Kasumi-1 (cell line): ENCODE results near the gene SLC44A3.
A peak's percentile ranks its signal among the peaks of the same experiment; 100 is the strongest.

Source experiments
- DNase-seq, 2 experiments: peaks; one replicate each; lab custom pipeline; 2025; lab: John Stamatoyannopoulos, UW

The SLC44A3 gene, protein sequence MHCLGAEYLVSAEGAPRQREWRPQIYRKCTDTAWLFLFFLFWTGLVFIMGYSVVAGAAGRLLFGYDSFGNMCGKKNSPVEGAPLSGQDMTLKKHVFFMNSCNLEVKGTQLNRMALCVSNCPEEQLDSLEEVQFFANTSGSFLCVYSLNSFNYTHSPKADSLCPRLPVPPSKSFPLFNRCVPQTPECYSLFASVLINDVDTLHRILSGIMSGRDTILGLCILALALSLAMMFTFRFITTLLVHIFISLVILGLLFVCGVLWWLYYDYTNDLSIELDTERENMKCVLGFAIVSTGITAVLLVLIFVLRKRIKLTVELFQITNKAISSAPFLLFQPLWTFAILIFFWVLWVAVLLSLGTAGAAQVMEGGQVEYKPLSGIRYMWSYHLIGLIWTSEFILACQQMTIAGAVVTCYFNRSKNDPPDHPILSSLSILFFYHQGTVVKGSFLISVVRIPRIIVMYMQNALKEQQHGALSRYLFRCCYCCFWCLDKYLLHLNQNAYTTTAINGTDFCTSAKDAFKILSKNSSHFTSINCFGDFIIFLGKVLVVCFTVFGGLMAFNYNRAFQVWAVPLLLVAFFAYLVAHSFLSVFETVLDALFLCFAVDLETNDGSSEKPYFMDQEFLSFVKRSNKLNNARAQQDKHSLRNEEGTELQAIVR

DNA sequence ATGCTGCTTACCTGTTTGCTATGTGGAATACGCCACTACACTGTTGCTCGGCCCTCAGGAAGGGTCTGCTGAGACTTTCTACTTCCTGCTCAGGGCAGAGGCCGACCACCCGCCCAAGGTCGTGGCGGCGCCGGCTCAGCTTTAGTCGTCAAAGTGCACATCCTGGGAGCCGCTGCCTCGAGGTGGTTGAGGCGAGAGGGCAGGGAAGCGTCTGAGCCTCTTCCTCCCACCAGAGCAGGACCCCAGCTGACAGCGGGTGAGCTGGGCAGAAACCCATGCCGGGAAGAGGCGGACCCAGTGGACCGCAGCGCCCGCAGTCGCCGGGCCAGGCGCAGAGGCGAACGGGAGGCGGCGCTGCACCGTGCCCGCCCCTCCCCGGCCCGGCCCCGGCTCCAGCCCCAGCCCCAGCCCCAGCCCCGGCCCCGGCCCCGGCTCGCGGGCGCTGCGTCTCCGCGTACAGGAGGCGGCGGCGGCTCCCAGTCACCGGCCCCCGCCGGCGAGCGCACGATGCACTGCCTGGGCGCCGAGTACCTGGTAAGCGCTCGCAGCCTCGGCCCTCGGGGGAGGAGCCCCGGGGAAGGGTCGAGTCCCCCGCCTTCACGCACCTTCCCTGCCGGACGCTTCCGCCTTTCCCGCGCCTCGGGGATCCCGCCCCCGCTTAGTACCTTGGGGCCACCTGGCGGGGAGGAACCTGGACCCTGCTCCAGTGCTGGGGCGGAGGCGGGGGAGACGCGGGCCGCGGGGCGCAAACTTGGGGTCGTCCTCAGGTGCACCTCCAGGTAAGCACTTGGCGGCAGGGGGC is at the start of gene SLC44A3:
SLC44A3 (plus strand) TSS at position 413 of the 802 bp plus-strand sequence; CDS start at position 508, 95 bp downstream.
- DNase-seq, result no peak

DNA sequence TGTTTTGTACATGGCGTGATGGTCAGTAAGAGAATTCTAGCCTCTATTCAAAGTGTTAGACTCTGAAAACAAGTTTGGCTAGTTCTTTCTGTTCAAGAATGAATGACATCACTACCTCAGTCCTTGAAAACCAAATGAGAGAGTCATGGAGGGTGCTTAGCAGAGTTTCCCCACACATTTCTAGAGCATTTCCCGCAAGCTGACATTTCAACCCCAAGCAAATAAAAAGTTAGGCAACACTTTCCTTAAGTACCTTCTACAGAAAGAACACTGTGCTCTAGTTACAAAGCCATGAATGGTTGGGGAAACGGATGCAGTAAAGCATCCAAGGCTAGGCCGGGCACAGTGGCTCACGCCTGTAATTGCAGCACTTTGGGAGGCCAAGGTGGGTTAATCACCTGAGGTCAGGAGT is 47.9 kb upstream of the SLC44A3 start:
- DNase-seq, result no peak

DNA sequence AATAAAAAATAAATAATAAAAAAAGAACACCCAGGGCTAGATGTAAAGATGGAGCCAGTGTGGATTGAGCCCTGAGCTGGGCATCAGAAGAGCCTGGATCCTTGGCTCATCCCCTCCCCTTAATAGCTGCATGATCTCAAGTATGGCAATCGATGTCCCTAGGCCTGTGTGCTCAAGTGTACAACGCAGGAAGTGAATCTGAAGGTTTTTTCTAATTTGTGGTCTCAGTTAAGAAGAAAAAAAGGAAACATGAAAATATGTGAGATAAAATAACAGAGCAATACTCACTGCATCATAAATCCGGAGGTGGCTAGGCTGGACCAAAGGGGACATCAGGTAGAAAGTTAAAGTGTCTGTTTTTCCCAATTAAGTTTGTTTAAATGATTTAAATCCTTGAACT is 47.3 kb upstream of the SLC44A3 start:
- DNase-seq, result no peak

DNA sequence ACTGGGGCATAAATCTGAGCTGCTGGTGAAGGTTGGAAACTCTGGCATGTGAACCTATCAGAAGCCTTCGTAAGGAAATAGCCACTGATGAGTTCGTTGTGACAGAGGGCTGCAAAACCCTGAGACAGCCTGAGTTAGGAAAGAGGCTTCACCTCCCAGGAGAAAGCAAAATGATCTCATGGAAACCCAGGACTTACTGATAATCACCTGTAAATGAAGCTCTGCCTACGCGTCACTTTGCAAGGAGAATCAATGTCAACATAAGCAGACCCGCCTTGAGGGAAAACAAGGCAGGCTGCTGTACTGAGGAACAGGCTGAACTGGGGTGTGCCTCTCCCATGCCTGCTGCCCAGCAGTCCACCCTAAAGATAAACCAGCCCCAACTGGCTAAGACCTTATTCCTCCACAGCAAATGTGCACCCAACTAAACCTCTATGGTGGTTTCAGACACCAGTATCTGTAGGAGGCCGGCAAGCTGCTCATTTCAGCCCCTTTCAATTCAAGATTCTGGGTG is 46.8 kb upstream of the SLC44A3 start:
- DNase-seq, result no peak

DNA sequence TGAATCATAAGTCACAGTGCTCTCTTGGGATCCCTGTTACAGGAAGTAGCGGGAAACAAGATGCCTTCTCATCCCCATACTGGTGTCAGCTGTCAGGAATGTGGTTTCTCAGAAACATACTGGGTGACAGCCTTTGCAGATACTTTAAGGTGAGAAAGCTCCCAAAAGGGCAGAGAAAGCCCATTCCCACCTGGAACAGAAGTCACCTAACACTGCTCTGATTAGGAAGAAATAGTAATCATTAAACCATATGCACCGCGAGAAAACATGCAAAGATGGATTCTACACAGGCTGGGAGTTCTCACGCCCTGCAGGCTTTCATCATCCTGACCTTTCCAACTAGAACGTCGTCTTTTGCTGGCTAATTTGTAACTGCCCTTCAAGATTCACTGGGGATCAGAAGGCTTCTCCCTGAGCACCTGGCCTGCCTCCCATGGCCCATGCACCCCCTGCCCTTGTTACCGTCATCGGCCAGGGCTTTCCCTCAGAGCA is 46.2 kb upstream of the SLC44A3 start:
- no peak for DNase-seq

DNA sequence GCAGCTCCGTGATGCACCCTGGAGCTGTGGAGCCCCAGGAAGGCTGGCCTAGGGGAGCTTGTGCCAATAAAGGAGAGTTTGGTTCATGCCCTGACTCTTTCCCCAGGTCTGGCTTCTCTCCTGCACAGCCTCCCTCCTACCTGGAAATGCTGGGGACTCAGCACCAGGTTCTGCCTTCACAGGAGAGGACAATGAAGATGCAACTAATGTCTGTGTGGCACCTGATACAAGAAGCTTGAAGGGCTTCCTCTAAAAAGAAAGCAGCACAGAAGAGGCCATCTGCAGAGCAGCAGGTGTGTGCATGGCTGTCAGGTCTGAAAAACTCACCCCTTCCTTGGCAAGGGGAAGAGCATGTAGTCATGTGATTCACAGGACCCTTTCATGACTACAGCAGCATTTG is 43.7 kb upstream of the SLC44A3 start:
- DNase-seq, result no peak

DNA sequence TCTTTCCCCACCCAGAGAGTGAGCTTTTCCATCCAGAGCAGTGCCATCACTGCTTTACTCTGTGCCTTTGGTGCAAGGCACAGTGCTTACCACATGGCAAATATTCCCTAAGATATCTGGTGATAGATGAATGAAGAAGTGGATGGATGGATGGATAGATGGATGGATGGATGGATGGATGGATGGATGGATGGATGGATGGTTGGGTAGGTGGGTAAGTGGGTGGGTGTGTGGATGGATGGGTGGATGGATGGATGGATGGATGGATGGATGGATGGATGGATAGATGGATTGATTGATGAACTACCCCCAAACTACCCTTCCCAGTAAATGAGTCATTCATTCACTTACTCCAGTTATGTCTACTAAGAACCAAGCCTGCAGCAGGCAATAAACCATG is 42.9 kb upstream of the SLC44A3 start:
- no peak for DNase-seq

DNA sequence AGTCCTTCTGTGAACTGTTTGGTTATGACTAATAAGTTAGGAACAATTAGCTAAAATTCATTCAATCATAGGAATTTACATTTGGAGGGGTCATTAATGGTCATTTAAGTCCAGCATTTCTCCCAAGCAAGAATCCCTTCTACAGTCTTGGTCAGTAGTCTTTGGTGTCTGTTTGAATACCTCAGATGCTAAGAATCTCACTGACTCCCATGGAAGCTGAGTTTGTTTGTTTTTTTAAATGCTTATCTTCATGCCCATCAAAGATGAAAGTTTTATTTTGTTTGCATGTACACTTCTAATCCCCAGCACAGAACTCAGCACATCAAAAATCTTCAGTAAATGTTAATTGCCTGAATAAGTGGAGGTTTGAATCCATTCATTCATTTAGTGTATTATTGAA is 41.3 kb upstream of the SLC44A3 start:
- no peak for DNase-seq

DNA sequence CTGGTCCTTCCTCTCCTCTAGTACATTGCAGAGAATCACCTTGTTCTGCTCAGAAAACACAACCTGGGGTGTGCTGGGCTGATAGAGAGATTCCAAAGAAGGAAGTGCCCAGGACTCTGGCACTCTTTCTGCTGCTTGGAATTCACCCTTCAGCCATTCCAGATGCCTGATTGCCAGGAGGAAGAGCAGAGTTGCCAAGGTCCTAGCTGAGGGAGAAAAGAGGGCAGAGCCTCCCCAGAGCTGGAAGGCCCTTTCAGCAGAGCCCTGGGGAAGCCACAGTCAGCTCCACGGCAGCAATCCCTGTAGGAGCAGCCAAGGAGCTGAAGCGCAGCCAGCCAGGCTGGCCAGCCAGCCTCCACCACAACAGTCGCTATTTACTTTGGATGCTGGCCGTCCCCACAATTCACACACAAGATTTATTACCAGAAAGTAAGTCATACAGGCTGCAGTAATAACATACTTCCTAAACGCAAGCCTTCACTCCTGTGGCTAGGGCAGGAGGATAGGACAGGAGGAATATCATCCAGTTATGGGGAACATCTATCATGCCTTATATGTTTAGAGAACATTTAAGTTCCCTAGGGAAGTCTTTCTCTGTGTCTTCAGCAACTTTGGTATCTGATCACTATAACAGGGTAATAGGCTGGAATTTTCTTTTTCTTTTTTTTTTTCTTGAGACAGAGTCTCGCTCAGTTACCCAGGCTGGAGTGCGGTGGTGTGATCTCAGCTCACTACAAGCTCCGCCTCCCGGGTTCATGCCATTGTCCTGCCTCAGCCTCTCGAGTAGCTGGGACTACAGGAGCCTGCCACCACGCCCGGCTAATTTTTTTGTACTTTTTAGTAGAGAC is 36.6 kb upstream of the SLC44A3 start:
- no peak for DNase-seq

DNA sequence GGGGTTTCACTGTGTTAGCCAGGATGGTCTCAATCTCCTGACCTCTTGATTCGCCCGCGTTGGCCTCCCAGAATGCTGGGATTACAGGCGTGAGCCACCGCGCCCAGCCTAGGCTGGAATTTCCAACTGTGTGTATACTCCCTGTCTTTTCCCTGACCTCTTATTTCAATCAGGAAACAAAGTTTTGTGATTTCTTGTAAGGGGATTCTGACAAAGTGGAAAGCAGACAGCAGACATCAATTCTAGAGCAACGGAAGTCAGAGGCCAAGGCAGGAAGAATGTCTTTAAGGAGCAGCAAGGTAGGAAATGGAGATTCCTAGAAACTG is 36.0 kb upstream of the SLC44A3 start:
- DNase-seq, result no peak

DNA sequence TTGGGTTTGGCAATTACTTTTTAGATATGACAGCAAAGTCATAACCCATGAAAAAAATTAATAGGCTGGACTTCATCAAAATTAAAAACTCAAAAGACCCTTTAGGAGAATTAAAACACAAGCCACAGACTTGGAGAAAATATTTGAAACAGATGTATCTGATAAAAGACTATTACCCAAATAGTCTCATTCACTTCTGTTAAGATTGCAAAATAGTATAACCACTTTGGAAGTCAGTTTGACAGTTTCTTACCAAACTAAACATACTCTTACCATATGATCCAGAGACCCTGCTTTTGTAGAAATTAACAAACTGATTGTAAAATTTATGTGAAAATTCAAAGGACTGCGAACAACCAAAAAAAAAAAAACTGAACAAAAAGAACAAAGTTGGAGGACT is 32.5 kb upstream of the SLC44A3 start:
- no peak for DNase-seq

DNA sequence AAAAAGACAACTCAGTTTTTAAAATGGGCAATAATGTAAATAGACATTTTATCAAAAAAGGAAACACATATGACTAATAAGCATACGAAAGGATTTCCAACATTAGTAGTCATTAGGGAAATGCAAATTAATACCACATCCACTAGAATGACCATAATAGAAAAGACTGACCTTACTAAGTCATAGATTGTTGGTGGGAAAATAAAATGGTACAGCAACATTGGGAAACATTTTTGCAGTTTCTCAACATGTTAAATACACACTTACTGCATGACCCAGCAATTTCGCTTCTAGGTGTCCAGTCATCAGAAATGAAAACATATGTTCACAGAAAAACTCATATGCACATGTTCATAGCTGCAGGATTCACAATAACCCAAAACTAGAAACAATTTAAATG is 29.9 kb upstream of the SLC44A3 start:
- DNase-seq, result no peak

DNA sequence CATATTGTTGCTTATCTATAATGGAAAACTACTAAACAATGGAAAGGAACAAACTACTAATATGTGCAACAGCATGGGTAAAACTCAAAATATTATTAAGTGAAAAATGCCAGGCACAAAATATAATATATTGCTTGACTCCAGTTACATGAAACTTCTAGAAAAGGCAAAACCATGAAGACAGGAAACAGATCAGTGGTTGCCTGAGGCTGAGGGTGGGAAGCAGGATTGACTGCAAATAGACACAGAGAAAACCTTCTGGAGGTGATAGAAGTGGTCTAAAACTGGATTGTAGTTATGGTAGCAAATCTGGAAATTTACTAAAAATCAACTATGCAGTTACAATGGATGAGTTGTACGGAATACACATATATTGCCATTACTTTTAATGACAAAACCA is 29.5 kb upstream of the SLC44A3 start:
- DNase-seq, result no peak

DNA sequence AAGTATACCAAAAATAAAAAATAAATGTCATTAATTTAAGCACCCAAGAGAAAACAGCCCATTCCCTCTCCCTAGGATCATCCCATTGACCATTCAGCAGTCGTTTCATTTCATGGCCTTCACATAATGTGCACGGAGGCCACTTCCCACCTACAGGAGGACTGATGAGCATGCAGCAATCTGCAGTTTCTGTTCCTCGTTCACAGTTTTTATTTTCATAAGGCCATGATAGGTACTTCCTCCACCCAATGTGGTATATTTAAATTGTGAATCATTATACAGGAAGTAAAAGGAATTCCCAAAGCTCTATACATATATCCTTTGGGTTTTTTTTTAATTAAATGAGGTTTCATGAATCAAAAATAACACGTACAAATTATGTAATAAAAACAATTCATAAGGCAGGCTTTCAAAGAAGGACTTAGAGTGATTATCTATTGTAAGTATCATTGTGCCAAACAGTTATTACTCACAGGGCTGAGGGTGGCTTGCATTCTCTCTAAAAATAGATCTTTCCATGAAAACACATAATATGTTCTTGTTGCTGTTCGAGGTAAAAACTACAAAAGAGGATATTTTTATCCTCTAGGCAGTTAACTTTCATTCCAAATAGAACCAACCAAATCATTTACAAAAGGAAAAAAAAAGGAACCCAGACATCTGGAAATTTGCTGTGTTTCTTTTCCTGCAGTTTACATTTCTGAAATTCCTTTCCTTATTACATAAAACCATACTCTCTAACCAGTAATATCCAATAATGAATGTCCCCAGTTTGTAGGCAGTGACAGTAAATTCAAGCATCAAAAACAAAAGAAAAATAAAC is 27.5 kb upstream of the SLC44A3 start:
- peak; percentile 29 to 41 for DNase-seq

DNA sequence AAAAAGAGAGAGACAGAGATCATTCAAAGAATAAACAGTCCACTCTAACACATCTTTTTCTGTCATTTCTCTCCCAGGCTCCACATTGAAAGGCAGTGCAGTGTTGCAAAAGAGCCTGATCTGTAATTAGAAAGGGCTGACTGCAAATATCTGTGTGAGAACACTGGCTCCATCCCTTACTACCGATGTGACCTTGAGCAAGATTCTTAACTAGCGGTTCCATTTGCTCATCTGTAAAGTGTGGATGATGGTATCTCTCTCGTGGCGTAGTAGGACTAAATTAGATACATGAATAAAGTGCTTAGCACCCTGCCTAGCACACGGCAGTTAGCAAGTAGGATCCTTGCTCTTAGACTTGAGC is 26.9 kb upstream of the SLC44A3 start:
- DNase-seq, result no peak

DNA sequence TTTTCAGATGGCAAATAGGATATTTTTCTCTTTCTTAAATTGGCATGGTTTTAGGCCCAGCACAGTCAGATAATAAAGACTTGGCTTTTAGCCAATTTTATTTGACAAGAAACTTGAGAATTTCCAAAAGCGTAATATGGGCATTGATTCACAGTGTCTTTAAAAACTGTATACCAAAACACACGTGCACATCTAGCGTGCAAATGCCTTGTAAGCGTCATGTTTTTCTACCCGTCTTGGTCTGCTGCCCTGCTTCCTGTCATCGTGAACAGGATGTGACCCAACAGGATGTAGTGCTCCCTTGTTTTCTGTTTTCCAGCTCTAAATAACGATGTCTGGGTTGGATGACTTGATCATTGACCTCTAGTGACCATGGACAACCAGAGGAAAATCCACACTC is 24.7 kb upstream of the SLC44A3 start:
- no peak for DNase-seq

DNA sequence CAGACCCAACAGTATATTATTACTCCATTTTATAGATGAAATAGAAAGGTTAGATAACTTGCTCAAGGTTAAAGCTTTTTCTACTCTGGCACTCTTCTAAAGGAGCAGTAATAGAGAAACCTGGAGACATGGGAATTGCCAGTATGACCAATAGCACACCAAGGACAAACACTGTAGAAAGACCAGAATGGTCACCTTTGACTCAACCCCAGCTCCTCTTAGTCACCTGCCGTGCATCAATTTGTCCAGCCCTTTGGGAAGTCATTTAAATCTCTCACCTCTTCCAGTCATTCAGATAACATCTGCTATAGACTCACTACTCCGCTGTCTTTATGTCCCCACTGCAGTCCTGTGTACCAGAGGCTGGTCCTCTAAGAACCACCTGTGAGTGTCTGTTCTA is 23.9 kb upstream of the SLC44A3 start:
- DNase-seq, result no peak

DNA sequence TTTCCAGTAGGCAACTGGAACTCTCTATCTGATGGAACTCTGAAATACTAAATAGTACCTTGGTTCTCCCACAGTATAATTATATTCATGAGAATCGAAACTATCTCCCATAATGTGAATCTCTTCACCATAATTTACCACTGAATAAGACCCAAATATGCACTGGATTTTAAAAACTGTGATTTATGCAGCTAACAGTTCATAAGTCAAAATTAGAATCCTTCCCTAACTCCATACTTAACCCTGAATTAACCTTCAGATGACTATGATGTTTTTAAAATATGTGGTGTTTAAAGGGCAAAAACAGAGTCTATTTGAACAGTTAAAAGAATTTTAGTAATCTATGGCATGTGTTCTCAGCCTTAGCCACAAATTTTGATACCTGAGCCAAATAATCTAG is 22.9 kb upstream of the SLC44A3 start:
- no peak for DNase-seq

DNA sequence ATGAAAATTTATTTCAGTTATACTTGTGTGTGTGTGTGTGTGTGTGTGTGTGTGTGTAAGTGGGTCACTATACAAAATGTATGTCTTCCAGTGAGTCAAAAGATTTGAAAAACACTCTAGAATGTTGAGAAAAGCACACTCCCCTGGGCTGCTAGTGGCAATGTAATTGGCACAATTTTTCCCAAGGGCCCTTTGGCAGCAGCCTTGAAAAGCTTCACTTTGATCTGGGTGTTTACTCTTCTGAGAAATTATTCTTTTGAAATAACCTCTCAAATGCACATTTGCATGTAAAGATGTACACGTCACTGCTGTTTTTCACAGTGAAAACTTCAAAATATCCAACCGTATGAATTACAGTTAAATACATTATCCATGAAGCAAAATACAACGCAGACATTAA is 22.1 kb upstream of the SLC44A3 start:
- DNase-seq, result no peak

DNA sequence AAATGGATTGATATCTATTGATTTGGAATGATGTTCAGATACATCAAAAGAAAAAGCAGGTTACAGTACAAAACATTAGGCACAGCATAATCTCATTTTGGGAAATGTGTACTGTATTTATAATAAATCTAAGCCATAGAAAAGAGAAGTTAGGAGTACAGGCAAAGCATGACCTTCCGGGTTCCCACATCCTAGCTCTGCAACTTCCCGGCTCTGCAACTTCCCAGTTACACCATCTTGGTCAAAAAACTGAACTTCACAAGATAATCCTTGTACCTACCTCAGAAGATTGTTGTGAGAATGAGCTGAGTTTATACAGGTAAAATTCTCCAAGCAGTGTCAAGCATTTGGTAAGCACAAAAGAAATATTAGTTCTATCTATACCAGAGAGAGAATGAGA is 21.7 kb upstream of the SLC44A3 start:
- DNase-seq, result no peak

DNA sequence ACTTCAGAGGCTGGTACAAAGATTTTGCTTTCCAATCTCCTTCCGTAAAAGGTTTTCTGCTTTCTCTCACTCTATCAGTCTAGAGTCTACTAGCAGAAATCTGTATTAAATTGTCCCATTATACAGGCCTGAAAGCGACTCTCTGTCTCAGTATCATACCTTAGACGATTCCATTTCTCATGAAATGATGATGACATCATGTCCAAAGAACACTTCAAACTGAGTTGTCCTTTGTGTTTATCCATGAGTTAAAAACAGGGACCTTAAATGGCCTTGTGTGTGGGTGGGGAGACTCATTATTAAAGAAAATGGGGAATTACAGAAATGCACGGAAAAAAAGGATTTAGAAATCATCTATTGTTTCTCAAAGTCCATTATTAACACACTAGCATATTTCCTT is 21.0 kb upstream of the SLC44A3 start:
- no peak for DNase-seq
